ENCODE measurements around the gene CTNNA2. TPM values are rescaled to one million over a fixed set of nuclear protein-coding genes. Genes with fewer than 3 reads are reported as not detected.

Gene CTNNA2
- total RNA-seq, 1 experiment from 2014 or later, result 5.5 TPM

DNA sequence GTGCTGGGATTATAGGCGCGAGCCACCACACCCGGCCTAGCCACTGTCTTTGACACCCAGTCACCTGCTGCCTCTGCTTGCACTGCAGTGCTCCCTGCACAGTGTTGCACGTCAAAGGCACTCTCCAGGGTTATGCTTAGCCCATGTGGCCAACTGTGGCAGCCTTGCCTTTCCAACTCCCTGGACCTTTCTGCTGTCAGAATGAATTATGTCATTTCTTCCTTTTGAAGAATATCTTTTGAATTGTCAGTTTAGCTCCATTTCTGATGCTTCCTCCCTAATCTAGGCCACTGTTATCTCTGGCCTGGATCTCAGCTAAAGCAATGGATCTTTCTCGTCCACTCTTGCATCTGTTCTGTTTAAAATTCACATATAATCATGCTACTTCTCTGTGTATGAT lies 821.0 kb downstream of the CTNNA2 start:
- H4K5ac ChIP-seq (ENCODE audit: insufficient read length, low read depth, low read length), result no peak overlapping the region
- no peak overlapping the region for H2BK15ac ChIP-seq (ENCODE audit: low read depth, low read length)
- H3K4me1 ChIP-seq (ENCODE audit: insufficient read depth, low read length), result peaks cover 4% of the 10 kb centered on the region
- no peaks in the 10 kb centered on the region for H3K27me3 ChIP-seq (ENCODE audit: insufficient read depth, low read length)
- H3K79me1 ChIP-seq (ENCODE audit: insufficient read depth, low read depth, low read length, poor library complexity, severe bottlenecking), result no peaks in the 10 kb centered on the region
- no peak overlapping the region for H3T11ph ChIP-seq (ENCODE audit: low read length)
- no peak for DNase-seq
- Mint-ChIP-seq H3K4me1 (peaks cover 14 to 16% of the 10 kb centered on the region in 2 experiments), H3K27ac (no peak overlapping the region), H3K36me3 (ENCODE audit: insufficient read depth in 1 of 3, low read depth in 3 of 3) (no peaks in the 10 kb centered on the region; a peak in 1 of 7 replicates), H3K9me3 (no peaks in the 10 kb centered on the region), H3K4me3 (no peak overlapping the region), H3K27me3 (ENCODE audit: low read depth) (peaks cover 2% of the 10 kb centered on the region; the same call in 1 of the 2 replicates)
- no peaks in the 10 kb centered on the region for H3K9me3 ChIP-seq (ENCODE audit: control insufficient read depth, low read depth, low read length)
- WGBS (ENCODE audit: extremely low coverage, insufficient read length, low lambda C conversion rate), result no CpG with 5 or more reads among the region's 5 CpGs
- H2BK12ac ChIP-seq (ENCODE audit: insufficient read length, low read depth, low read length), result no peak overlapping the region
- no peak overlapping the region for H2BK120ac ChIP-seq (ENCODE audit: low read depth, low read length, poor library complexity, severe bottlenecking)
- H3K14ac ChIP-seq (ENCODE audit: insufficient read depth, low read length), result no peak overlapping the region
- H2AFZ ChIP-seq (ENCODE audit: low read length), result no peak overlapping the region
- H3K27ac ChIP-seq (ENCODE audit: insufficient read length, low read depth, low read length), result no peak overlapping the region
- no peak overlapping the region for H3K23ac ChIP-seq (ENCODE audit: insufficient read length, low read depth, low read length)
- no peaks in the 10 kb centered on the region for H4K20me1 ChIP-seq (ENCODE audit: control insufficient read depth, insufficient read depth, insufficient read length)
- no peak overlapping the region for H3K9ac ChIP-seq (ENCODE audit: extremely low read depth, insufficient read length, low read length)
- H3K79me2 ChIP-seq (ENCODE audit: insufficient read depth, low read length), result no peaks in the 10 kb centered on the region
- H4K8ac ChIP-seq (replicated peaks; ENCODE audit: insufficient read length, low read depth, low read length), result no peak overlapping the region
- no peak overlapping the region for H3K4me2 ChIP-seq (ENCODE audit: insufficient read depth, insufficient read length, low read length)
- no peak overlapping the region for H3K56ac ChIP-seq (ENCODE audit: insufficient read length, low read depth, low read length)
- no peak overlapping the region for H4K91ac ChIP-seq (ENCODE audit: insufficient read length, low read depth, low read length)
- no peak overlapping the region for H3K18ac ChIP-seq (ENCODE audit: insufficient read length, low read depth, low read length)
- H2BK20ac ChIP-seq (ENCODE audit: low read depth, low read length, poor library complexity, severe bottlenecking), result no peak overlapping the region
- H3K4ac ChIP-seq (ENCODE audit: low read depth, low read length), result no peak overlapping the region
- TF ChIP-seq, protein P1, sequence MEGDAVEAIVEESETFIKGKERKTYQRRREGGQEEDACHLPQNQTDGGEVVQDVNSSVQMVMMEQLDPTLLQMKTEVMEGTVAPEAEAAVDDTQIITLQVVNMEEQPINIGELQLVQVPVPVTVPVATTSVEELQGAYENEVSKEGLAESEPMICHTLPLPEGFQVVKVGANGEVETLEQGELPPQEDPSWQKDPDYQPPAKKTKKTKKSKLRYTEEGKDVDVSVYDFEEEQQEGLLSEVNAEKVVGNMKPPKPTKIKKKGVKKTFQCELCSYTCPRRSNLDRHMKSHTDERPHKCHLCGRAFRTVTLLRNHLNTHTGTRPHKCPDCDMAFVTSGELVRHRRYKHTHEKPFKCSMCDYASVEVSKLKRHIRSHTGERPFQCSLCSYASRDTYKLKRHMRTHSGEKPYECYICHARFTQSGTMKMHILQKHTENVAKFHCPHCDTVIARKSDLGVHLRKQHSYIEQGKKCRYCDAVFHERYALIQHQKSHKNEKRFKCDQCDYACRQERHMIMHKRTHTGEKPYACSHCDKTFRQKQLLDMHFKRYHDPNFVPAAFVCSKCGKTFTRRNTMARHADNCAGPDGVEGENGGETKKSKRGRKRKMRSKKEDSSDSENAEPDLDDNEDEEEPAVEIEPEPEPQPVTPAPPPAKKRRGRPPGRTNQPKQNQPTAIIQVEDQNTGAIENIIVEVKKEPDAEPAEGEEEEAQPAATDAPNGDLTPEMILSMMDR (conservative IDR thresholded peaks at IDR 0.05), result no peak
- no peak overlapping the region for H2BK5ac ChIP-seq (ENCODE audit: insufficient read length, low read length)
- no peak overlapping the region for H2AK5ac ChIP-seq (ENCODE audit: insufficient read length, low read length)
- H3K23me2 ChIP-seq (ENCODE audit: insufficient read length, low read depth, low read length, poor library complexity, severe bottlenecking), result no peaks in the 10 kb centered on the region

All from H9 (cell line).